ENCODE data around the gene CAND2.
A peak's percentile ranks its signal among the peaks of the same experiment; 100 is the strongest.
"Not testable (repeated sequence)": the region's sequence is repeated elsewhere in the genome, so short reads cannot be mapped to it uniquely, and the experiment has no call there.

Gene CAND2

DNA sequence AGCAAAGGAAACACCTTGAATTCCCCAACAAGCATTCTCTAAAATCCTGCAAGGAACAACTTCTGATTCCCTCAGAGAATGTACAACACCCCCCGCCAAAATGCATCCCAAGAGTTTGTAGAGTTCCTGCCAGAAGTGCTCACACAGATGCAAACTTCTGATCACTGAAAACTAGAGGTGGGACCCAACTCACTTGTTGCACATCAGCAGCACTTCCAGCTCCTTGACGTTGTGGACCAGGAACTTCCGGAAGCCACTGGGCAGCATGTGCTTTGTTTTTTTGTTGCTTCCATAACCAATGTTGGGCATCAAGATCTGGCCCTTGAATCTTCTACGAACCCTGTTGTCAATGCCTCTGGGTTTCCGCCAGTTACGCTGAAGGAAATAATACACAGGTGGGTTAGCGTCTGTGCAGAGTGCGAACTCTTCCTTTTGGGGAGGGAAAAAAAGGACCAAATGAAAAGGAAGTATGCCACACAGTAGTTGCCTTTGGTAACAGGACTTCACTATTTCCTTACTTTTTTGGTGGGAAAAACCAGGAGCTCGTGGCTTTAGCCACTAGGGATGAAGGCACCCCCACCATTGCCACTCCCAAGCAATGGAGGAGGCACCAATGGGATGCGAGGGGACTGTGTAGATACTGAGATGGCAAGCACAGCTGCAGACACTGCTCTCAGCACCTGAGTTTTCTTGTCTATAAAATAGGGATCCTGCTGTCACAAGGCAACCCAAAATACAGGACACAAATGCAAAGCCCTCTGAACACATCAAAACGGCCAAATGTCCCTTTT is 42.9 kb downstream of the CAND2 start:
- no peaks in the 10 kb centered on the region for H3K9me3 ChIP-seq (ENCODE audit: insufficient read depth, low read length)
- no peaks in the 10 kb centered on the region for H3K4me1 ChIP-seq (ENCODE audit: insufficient read depth, insufficient read length)
- peaks cover 68% of the 10 kb centered on the region for H3K36me3 ChIP-seq (ENCODE audit: insufficient read depth, insufficient read length, low read length)
- peak overlapping the region; percentile 97 for H3K9ac ChIP-seq (ENCODE audit: insufficient read length, low read depth)
- no peaks in the 10 kb centered on the region for H3K27me3 ChIP-seq (ENCODE audit: insufficient read depth, insufficient read length)
- TF ChIP-seq ZNF274 (IDR thresholded peaks at IDR 0.05; ENCODE audit: low read depth, low read length) (no peak), YY1 (IDR thresholded peaks at IDR 0.05; ENCODE audit: insufficient read depth, insufficient read length) (no peak), SUZ12 (IDR thresholded peaks at IDR 0.05; ENCODE audit: extremely low read depth, insufficient read depth, insufficient read length) (no peak)
- DNase-seq (ENCODE audit: low read depth, low spot score): no peak
- peak overlapping the region; percentile 96 for H3K4me3 ChIP-seq (ENCODE audit: insufficient read length, low read depth)

GRCh38 chr3:12840148-12840547 is 43.7 kb downstream of the CAND2 start:
- peak overlapping the region; percentile 97 for H3K9ac ChIP-seq (ENCODE audit: insufficient read length, low read depth)
- not testable (repeated sequence) for H3K27me3 ChIP-seq (ENCODE audit: insufficient read depth, insufficient read length); H3K9me3 ChIP-seq (ENCODE audit: insufficient read depth, low read length); H3K4me1 ChIP-seq (ENCODE audit: insufficient read depth, insufficient read length); DNase-seq (ENCODE audit: low read depth, low spot score)
- peaks cover 60% of the 10 kb centered on the region for H3K36me3 ChIP-seq (ENCODE audit: insufficient read depth, insufficient read length, low read length)
- H3K4me3 ChIP-seq (ENCODE audit: insufficient read length, low read depth): peak overlapping the region; percentile 96

DNA sequence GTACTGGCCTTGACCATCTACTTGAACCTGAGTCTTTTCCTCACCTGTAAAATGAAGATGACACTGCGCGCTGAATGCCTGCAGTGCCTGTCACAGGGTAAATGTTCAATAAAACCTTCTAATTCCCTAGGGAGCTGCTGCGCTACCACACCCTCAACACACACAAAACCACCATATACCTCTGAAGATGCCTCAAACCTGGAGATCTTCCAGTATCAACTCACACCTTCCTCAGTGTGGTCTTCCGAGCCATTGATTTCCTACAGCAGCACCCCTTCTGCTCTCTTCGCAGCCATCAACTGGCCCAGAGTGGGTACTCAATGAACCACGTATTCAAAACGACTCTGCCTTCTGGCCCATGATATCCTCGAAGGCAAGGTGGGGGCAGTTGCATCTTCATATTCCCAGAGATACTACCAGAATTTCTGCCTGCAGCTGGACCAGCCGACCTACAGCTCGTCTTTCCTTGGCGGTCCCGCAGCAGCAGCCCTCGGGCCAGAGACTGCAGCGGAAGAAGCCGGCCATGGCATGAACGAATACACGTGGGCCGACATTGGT is 44.2 kb downstream of the CAND2 start:
- peak overlapping the region; percentile 97 for H3K9ac ChIP-seq (ENCODE audit: insufficient read length, low read depth)
- no peaks in the 10 kb centered on the region for H3K4me1 ChIP-seq (ENCODE audit: insufficient read depth, insufficient read length)
- H3K36me3 ChIP-seq (ENCODE audit: insufficient read depth, insufficient read length, low read length): peaks cover 55% of the 10 kb centered on the region
- TF ChIP-seq ZNF274 (IDR thresholded peaks at IDR 0.05; ENCODE audit: low read depth, low read length) (no peak), SUZ12 (IDR thresholded peaks at IDR 0.05; ENCODE audit: extremely low read depth, insufficient read depth, insufficient read length) (no peak), YY1 (IDR thresholded peaks at IDR 0.05; ENCODE audit: insufficient read depth, insufficient read length) (no peak)
- H3K4me3 ChIP-seq (ENCODE audit: insufficient read length, low read depth): peak overlapping the region; percentile 96
- DNase-seq (ENCODE audit: low read depth, low spot score): no peak
- H3K27me3 ChIP-seq (ENCODE audit: insufficient read depth, insufficient read length): no peaks in the 10 kb centered on the region
- no peaks in the 10 kb centered on the region for H3K9me3 ChIP-seq (ENCODE audit: insufficient read depth, low read length)

- peaks cover 48% of the 10 kb centered on the region for H3K36me3 ChIP-seq (ENCODE audit: insufficient read depth, insufficient read length, low read length)
- TF ChIP-seq SUZ12 (IDR thresholded peaks at IDR 0.05; ENCODE audit: extremely low read depth, insufficient read depth, insufficient read length): no peak
- TF ChIP-seq YY1 (IDR thresholded peaks at IDR 0.05; ENCODE audit: insufficient read depth, insufficient read length): peak; percentile 59
- TF ChIP-seq ZNF274 (IDR thresholded peaks at IDR 0.05; ENCODE audit: low read depth, low read length): no peak
Measured at GRCh38 chr3:12841149-12841969, 44.9 kb downstream of the CAND2 start, which contains the start of gene RPL32. Gene RPL32 (minus strand): TSS chr3:12841565. CDS start chr3:12840237, 1,328 bp downstream.

DNA sequence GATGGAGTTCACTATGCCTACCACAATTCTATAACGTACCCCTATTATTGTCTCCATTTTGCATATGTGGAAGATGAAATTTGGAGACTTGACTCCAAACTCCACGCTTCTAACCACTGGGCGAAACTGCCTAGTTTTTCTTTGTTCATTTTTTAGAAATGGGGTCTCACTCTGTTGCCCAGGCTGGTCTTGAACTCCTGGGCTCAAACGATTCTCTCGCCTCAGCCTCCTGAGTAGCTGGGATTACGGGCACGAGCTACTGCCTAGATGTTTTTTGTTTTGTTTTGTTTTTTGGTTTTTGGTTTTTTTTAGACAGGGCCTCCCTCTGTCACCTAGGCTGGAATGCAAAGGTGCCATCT is 45.5 kb downstream of the CAND2 start:
- no peak for DNase-seq (ENCODE audit: low read depth, low spot score)
- no peak overlapping the region for H3K9ac ChIP-seq (ENCODE audit: insufficient read length, low read depth)
- no peaks in the 10 kb centered on the region for H3K27me3 ChIP-seq (ENCODE audit: insufficient read depth, insufficient read length)
- TF ChIP-seq YY1 (IDR thresholded peaks at IDR 0.05; ENCODE audit: insufficient read depth, insufficient read length): no peak
- TF ChIP-seq SUZ12 (IDR thresholded peaks at IDR 0.05; ENCODE audit: extremely low read depth, insufficient read depth, insufficient read length): no peak
- no peak for TF ChIP-seq ZNF274 (IDR thresholded peaks at IDR 0.05; ENCODE audit: low read depth, low read length)
- peaks cover 43% of the 10 kb centered on the region for H3K36me3 ChIP-seq (ENCODE audit: insufficient read depth, insufficient read length, low read length)
- no peak overlapping the region for H3K4me3 ChIP-seq (ENCODE audit: insufficient read length, low read depth)
- peaks cover 5% of the 10 kb centered on the region for H3K4me1 ChIP-seq (ENCODE audit: insufficient read depth, insufficient read length)
- peaks cover 12% of the 10 kb centered on the region for H3K9me3 ChIP-seq (ENCODE audit: insufficient read depth, low read length)

More at GRCh38 chr3:12841149-12841969, 44.9 kb downstream of the CAND2 start, which contains the start of gene RPL32:
- H3K9ac ChIP-seq (ENCODE audit: insufficient read length, low read depth): peak within 1 kb of the TSS; percentile 97
- peak within 1 kb of the TSS; percentile 96 for H3K4me3 ChIP-seq (ENCODE audit: insufficient read length, low read depth)
- H3K27me3 ChIP-seq (ENCODE audit: insufficient read depth, insufficient read length): no peaks in the 10 kb centered on the region
- H3K4me1 ChIP-seq (ENCODE audit: insufficient read depth, insufficient read length): peaks cover under 1% of the 10 kb centered on the region
- DNase-seq (ENCODE audit: low read depth, low spot score): peak; percentile 93
- peaks cover 6% of the 10 kb centered on the region; the same call in 1 of the 2 replicates for H3K9me3 ChIP-seq (ENCODE audit: insufficient read depth, low read length)

DNA sequence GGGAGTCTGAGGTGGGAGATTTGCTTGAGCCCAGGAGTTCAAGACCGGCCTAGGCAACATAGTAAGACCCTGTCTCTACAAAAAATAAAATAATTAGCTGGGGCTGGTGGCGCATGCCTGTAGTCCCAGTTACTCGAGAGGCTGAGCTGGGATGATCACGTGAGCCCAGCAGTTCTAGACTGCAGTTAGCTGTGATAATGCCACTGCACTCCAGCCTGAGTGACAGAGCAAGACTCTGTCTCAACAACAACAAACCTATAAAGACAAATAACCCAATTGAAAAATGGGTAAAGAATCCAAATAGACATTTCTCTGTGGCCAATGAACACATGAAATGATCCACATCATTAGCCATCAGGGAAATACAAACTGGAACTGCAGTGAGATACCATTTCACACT is 46.0 kb downstream of the CAND2 start:
- Histone ChIP-seq H3K9ac (ENCODE audit: insufficient read length, low read depth) (no peak overlapping the region), H3K9me3 (ENCODE audit: insufficient read depth, low read length) (peaks cover 17% of the 10 kb centered on the region), H3K27me3 (ENCODE audit: insufficient read depth, insufficient read length) (no peaks in the 10 kb centered on the region), H3K36me3 (ENCODE audit: insufficient read depth, insufficient read length, low read length) (peaks cover 38% of the 10 kb centered on the region), H3K4me3 (ENCODE audit: insufficient read length, low read depth) (no peak overlapping the region), H3K4me1 (ENCODE audit: insufficient read depth, insufficient read length) (peaks cover 5% of the 10 kb centered on the region)
- no peak for DNase-seq (ENCODE audit: low read depth, low spot score)
- no peak for TF ChIP-seq YY1 (IDR thresholded peaks at IDR 0.05; ENCODE audit: insufficient read depth, insufficient read length)

DNA sequence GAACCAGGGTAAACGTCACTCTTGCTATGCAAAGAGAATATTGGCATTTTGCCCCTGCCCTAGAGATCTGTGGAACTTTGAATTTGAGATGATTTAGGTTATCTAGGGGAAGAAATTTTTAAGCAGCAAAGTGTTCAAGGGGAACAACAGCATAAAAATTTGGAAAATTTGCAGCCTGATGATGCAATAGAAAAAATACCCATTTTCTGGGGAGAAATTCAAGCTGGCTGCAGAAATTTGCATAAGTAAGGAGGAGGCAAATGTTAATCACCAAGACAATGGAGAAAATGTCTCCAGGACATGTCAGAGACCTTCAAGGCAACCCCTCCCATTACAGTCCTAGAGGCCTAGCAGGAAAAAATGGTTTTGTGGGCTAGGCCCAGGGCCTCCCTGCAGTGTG is 49.3 kb downstream of the CAND2 start:
- H3K36me3 ChIP-seq (ENCODE audit: insufficient read depth, insufficient read length, low read length): peaks cover 4% of the 10 kb centered on the region

More for the DNA sequence above, 49.3 kb downstream of the CAND2 start:
- Histone ChIP-seq H3K27me3 (ENCODE audit: insufficient read depth, insufficient read length) (no peaks in the 10 kb centered on the region), H3K9ac (ENCODE audit: insufficient read length, low read depth) (no peak overlapping the region), H3K9me3 (ENCODE audit: insufficient read depth, low read length) (peaks cover 30% of the 10 kb centered on the region), H3K4me1 (ENCODE audit: insufficient read depth, insufficient read length) (peaks cover 5% of the 10 kb centered on the region), H3K4me3 (ENCODE audit: insufficient read length, low read depth) (no peak overlapping the region)
- DNase-seq (ENCODE audit: low read depth, low spot score): no peak
- TF ChIP-seq SUZ12 (IDR thresholded peaks at IDR 0.05; ENCODE audit: extremely low read depth, insufficient read depth, insufficient read length) (no peak), ZNF274 (IDR thresholded peaks at IDR 0.05; ENCODE audit: low read depth, low read length) (no peak), YY1 (IDR thresholded peaks at IDR 0.05; ENCODE audit: insufficient read depth, insufficient read length) (no peak)

Data from NT2/D1 (cell line).